GM12891 (cell line): ENCODE measurements around the gene RIBC1.

ENCODE experiments used
- SPI1 ChIP-seq: IDR thresholded peaks from 2 replicates; pipeline ENCODE4 v1.6.1; 2011; ENCODE audit warnings: low read depth, low read length, control low read depth
- TAF1 ChIP-seq: IDR thresholded peaks from 2 replicates; pipeline ENCODE4 v1.6.1; 2011; ENCODE audit warnings: low read depth, low read length, control low read depth

DNA sequence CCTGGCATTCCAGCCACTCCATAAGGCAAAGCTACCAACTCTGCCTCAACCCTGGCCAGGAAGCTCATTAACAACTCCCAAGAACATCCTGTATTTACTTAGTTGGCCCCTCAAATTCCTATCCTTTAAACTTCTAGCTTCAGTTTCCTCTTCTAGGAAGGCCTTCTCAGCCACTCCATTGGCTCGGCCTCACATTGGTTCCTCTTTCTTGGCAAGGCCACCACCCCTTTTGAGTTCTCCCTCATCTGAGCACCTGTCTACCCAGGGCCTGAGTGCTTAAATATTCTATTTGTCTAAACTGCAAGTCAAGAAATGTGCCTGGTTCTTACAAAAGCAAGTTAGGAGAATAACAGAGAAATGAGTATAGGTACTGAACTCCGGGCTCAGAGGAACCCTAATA is 10.2 kb upstream of the RIBC1 start:
- no peak for TF ChIP-seq TAF1
- TF ChIP-seq SPI1 = no peak
